LNCaP clone FGC (cell line): ENCODE data around the gene CCRL2.
A peak's percentile ranks its signal among the peaks of the same experiment; 100 is the strongest.

Source experiments
- DNase-seq: peaks from one replicate; pipeline ENCODE4 v3.0.0-alpha.2; 2011; ENCODE audit warnings: low read depth
- H3K4me3 ChIP-seq: 2 replicates; pipeline ENCODE4 v1.5.1; 2011; ENCODE audit warnings: mild to moderate bottlenecking, low read depth, low read length, control low read depth
- CTCF ChIP-seq: IDR thresholded peaks from 2 replicates; pipeline ENCODE4 v1.5.1; 2012; ENCODE audit warnings: mild to moderate bottlenecking; ENCODE audit not compliant: control insufficient read depth, insufficient read depth; ENCODE audit errors: extremely low read depth

CCRL2 gene

GRCh38 chr3:46393011-46393410 is 14.0 kb upstream of the CCRL2 start:
- TF ChIP-seq CTCF, result no peak
- H3K4me3 ChIP-seq, result no peak overlapping the region
- DNase-seq, result no peak

- DNase-seq, result no peak
- no peak for TF ChIP-seq CTCF
- H3K4me3 ChIP-seq, result no peak overlapping the region
Observed at GRCh38 chr3:46393554-46394434, 13.3 kb upstream of the CCRL2 start.

GRCh38 chr3:46395210-46395661 is 11.8 kb upstream of the CCRL2 start:
- no peak for DNase-seq
- TF ChIP-seq CTCF, result peak; percentile 29; the same call in 1 of the 2 replicates

GRCh38 chr3:46395766-46396530 is 11.1 kb upstream of the CCRL2 start:
- no peak for TF ChIP-seq CTCF
- no peak overlapping the region for H3K4me3 ChIP-seq
- no peak for DNase-seq

More at GRCh38 chr3:46395210-46395661, 11.8 kb upstream of the CCRL2 start:
- no peak overlapping the region for H3K4me3 ChIP-seq

- no peak for TF ChIP-seq CTCF
- DNase-seq, result no peak
- no peak overlapping the region for H3K4me3 ChIP-seq
Observed at GRCh38 chr3:46397111-46397510, 9.9 kb upstream of the CCRL2 start.

GRCh38 chr3:46398186-46398955 is 8.7 kb upstream of the CCRL2 start:
- no peak overlapping the region for H3K4me3 ChIP-seq
- no peak for TF ChIP-seq CTCF
- DNase-seq, result no peak
